ENCODE measurements around the gene TNKS1BP1.

The TNKS1BP1 gene

DNA sequence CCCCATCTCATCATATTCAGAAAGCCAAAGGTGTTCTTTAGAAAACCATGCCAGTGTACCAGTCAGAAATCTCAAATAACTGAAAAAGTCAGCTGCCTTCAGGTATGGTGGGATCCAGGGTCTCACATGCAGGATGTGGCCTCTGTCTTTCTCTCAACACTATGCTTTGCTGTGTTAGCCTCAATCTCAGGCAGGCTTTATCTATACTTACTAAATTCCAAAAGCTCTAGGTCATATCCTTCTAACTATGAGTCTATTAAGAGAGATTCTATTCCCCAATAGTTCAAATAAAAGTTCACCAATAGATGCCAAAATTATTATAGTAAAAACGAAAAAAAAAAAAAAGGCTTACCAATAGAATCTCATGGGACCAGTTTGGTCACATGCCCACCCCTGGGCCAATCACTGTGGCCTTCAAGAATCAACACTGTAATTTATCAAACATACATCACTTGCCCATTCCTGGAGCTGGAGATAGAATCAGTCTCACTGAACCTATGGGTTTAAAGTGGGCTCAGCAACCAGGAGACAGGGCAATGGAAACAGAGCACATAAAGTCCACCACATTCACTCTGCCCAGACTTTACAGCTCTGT is 49.8 kb downstream of the TNKS1BP1 start:
- H3K9ac ChIP-seq (ENCODE audit: low read length), result no peak overlapping the region
- H3K4me1 ChIP-seq (ENCODE audit: control insufficient read depth, insufficient read depth, low read length), result peaks cover 15% of the 10 kb centered on the region
- H3K4me3 ChIP-seq (ENCODE audit: low read length), result no peak overlapping the region
- no peaks in the 10 kb centered on the region for H3K9me3 ChIP-seq (ENCODE audit: control insufficient read depth, low read length)
- H3K27me3 ChIP-seq (ENCODE audit: control insufficient read depth, insufficient read depth, low read length), result no peaks in the 10 kb centered on the region
- no peaks in the 10 kb centered on the region for H3K36me3 ChIP-seq (ENCODE audit: control insufficient read depth, insufficient read depth, low read length)

- Histone ChIP-seq H3K4me3 (ENCODE audit: low read length) (no peak overlapping the region), H3K9ac (ENCODE audit: low read length) (no peak overlapping the region), H3K36me3 (ENCODE audit: control insufficient read depth, insufficient read depth, low read length) (no peaks in the 10 kb centered on the region), H3K27me3 (ENCODE audit: control insufficient read depth, insufficient read depth, low read length) (no peaks in the 10 kb centered on the region), H3K9me3 (ENCODE audit: control insufficient read depth, low read length) (no peaks in the 10 kb centered on the region), H3K4me1 (ENCODE audit: control insufficient read depth, insufficient read depth, low read length) (peaks cover 15% of the 10 kb centered on the region)
Measured at GRCh38 chr11:57273448-57274058, 51.2 kb downstream of the TNKS1BP1 start.

DNA sequence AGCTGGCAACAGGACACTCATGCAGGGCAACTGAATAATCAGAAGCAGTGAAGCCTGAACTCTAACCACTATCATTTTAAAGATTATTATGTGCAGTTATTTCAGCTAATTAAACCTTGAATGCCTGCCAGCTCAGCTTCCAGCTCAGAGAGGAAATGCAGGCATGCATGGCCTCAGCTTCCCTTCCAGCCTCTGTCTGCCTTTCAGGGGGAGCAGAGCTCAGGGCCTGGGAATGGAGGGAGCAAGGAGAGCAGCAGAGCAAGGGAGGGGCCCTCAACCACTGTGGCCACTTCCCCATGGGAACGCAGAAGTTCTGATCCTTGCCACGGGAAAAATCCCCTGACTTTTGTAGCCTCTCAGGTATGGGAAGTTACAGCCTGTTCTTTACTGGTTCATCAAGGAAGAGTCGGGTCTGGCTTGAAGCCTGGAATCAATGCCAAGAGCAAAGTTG is 55.2 kb downstream of the TNKS1BP1 start:
- Histone ChIP-seq H3K9ac (ENCODE audit: low read length) (no peak overlapping the region), H3K4me3 (ENCODE audit: low read length) (no peak overlapping the region), H3K27me3 (ENCODE audit: control insufficient read depth, insufficient read depth, low read length) (no peaks in the 10 kb centered on the region), H3K36me3 (ENCODE audit: control insufficient read depth, insufficient read depth, low read length) (no peaks in the 10 kb centered on the region), H3K4me1 (ENCODE audit: control insufficient read depth, insufficient read depth, low read length) (no peaks in the 10 kb centered on the region), H3K9me3 (ENCODE audit: control insufficient read depth, low read length) (no peaks in the 10 kb centered on the region)

DNA sequence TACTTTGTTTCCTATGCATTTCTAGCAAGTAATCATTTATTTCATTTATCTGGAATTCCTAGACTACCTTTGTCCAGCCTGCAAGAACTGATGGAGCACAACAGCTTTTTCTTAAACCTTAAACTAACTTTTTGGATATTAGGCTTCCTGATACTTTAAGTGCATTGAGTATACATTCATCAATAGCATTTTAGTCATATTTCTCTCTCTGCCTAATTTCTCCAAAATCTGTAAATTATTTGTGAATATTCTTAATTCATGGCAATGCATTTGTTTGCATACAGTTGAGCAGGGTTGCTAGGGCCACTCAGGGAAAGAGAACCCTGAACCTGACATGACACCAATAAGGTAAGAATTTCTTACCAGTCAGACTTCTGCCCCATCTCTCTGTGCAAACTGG is 58.6 kb downstream of the TNKS1BP1 start:
- Histone ChIP-seq H3K9ac (ENCODE audit: low read length) (no peak overlapping the region), H3K4me1 (ENCODE audit: control insufficient read depth, insufficient read depth, low read length) (no peaks in the 10 kb centered on the region), H3K36me3 (ENCODE audit: control insufficient read depth, insufficient read depth, low read length) (no peaks in the 10 kb centered on the region), H3K9me3 (ENCODE audit: control insufficient read depth, low read length) (no peaks in the 10 kb centered on the region), H3K27me3 (ENCODE audit: control insufficient read depth, insufficient read depth, low read length) (no peaks in the 10 kb centered on the region), H3K4me3 (ENCODE audit: low read length) (no peak overlapping the region)

- no peak overlapping the region for H3K9ac ChIP-seq (ENCODE audit: low read length)
- no peaks in the 10 kb centered on the region for H3K9me3 ChIP-seq (ENCODE audit: control insufficient read depth, low read length)
- no peaks in the 10 kb centered on the region for H3K36me3 ChIP-seq (ENCODE audit: control insufficient read depth, insufficient read depth, low read length)
- H3K27me3 ChIP-seq (ENCODE audit: control insufficient read depth, insufficient read depth, low read length), result no peaks in the 10 kb centered on the region
- H3K4me1 ChIP-seq (ENCODE audit: control insufficient read depth, insufficient read depth, low read length), result no peaks in the 10 kb centered on the region
- no peak overlapping the region for H3K4me3 ChIP-seq (ENCODE audit: low read length)
Measured at GRCh38 chr11:57263351-57263750, 61.4 kb downstream of the TNKS1BP1 start.

DNA sequence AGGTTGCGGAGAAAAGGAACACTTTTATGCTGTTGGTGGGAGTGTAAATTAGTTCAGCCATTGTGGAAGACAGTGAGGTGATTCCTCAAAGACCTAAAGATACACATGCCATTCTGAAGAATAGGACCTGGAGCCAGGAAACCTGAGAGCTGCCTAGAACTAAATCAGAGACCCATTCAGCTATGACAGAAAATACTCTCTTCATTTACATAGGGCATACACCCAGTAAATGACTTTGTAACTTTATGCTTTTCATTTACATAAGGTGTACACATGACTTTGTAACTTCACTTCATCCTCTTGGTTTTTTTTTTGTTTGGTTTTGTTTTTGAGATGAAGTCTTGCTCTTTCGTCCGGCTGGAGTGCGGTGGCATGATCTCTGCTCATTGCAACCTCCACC is 62.6 kb downstream of the TNKS1BP1 start:
- no peak overlapping the region for H3K4me3 ChIP-seq (ENCODE audit: low read length)
- H3K36me3 ChIP-seq (ENCODE audit: control insufficient read depth, insufficient read depth, low read length), result no peaks in the 10 kb centered on the region
- no peak overlapping the region for H3K9ac ChIP-seq (ENCODE audit: low read length)
- H3K27me3 ChIP-seq (ENCODE audit: control insufficient read depth, insufficient read depth, low read length), result no peaks in the 10 kb centered on the region
- no peaks in the 10 kb centered on the region for H3K9me3 ChIP-seq (ENCODE audit: control insufficient read depth, low read length)
- H3K4me1 ChIP-seq (ENCODE audit: control insufficient read depth, insufficient read depth, low read length), result no peaks in the 10 kb centered on the region

DNA sequence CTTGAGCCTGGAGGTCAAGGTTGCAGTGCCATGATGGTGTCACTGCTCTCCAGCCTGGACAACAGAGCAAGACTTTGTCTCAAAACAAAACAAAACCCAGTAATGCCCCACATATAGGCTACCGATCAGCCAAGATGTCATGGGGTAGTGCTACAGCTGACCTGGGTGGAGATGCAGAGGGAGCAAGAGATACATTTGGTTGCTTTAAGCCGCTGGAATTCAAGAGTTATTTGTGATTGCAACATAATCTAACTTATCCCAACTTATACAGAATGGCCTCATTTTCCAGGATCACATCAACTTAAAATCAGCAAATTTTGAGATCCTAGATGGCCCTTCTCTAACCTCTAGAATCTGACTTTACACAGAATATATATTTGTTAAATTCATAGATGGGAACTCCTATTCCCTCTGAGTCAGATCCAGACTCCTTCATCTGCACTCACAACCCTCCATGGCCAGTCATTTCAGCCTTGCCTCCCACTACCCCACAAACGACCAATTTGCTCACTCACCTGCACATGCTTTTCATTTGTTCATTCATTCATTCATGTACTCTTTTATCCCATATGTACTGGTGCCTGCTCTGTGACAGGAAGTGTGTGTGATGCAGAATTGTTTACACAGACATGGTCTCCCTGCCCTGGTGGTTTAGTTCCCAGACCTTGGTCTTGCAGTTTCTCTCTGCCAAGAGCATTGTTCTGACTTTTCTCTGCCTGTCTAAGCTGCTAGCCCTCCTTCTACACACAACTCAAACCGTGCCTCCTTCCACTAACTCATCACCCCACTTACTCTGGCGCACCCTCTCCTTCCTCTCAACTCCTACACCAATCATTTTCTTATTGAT is 63.6 kb downstream of the TNKS1BP1 start:
- H3K27me3 ChIP-seq (ENCODE audit: control insufficient read depth, insufficient read depth, low read length), result no peaks in the 10 kb centered on the region
- no peak overlapping the region for H3K4me3 ChIP-seq (ENCODE audit: low read length)
- H3K9ac ChIP-seq (ENCODE audit: low read length), result no peak overlapping the region
- H3K4me1 ChIP-seq (ENCODE audit: control insufficient read depth, insufficient read depth, low read length), result no peaks in the 10 kb centered on the region
- no peaks in the 10 kb centered on the region for H3K9me3 ChIP-seq (ENCODE audit: control insufficient read depth, low read length)
- H3K36me3 ChIP-seq (ENCODE audit: control insufficient read depth, insufficient read depth, low read length), result no peaks in the 10 kb centered on the region

DNA sequence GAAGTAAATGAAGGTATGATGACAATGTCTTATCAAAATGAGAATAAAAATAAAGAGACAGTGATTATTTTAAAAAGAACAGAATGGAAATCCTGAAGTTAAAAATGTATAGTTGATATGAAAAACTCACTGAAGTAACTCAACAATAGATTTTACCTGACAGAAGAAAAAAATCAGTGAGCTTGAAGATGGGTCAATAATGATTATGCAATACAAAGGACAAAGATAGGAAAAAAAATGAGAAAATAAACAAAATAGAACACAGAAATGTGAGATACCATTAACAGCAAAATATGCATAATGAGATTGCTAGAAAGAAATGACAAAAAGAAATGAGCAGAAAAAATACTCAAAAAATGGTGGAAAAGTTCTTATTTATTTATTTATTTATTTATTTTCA is 68.6 kb downstream of the TNKS1BP1 start:
- H3K4me3 ChIP-seq (ENCODE audit: low read length), result no peak overlapping the region
- H3K4me1 ChIP-seq (ENCODE audit: control insufficient read depth, insufficient read depth, low read length), result no peaks in the 10 kb centered on the region
- no peaks in the 10 kb centered on the region for H3K36me3 ChIP-seq (ENCODE audit: control insufficient read depth, insufficient read depth, low read length)
- no peaks in the 10 kb centered on the region for H3K9me3 ChIP-seq (ENCODE audit: control insufficient read depth, low read length)
- H3K9ac ChIP-seq (ENCODE audit: low read length), result no peak overlapping the region
- H3K27me3 ChIP-seq (ENCODE audit: control insufficient read depth, insufficient read depth, low read length), result no peaks in the 10 kb centered on the region

GRCh38 chr11:57255618-57256017 is 69.1 kb downstream of the TNKS1BP1 start:
- no peaks in the 10 kb centered on the region for H3K27me3 ChIP-seq (ENCODE audit: control insufficient read depth, insufficient read depth, low read length)
- no peaks in the 10 kb centered on the region for H3K36me3 ChIP-seq (ENCODE audit: control insufficient read depth, insufficient read depth, low read length)
- no peak overlapping the region for H3K4me3 ChIP-seq (ENCODE audit: low read length)
- no peak overlapping the region for H3K9ac ChIP-seq (ENCODE audit: low read length)
- no peaks in the 10 kb centered on the region for H3K4me1 ChIP-seq (ENCODE audit: control insufficient read depth, insufficient read depth, low read length)
- no peaks in the 10 kb centered on the region for H3K9me3 ChIP-seq (ENCODE audit: control insufficient read depth, low read length)

GRCh38 chr11:57254631-57255030 is 70.1 kb downstream of the TNKS1BP1 start:
- Histone ChIP-seq H3K9me3 (ENCODE audit: control insufficient read depth, low read length) (no peaks in the 10 kb centered on the region), H3K36me3 (ENCODE audit: control insufficient read depth, insufficient read depth, low read length) (no peaks in the 10 kb centered on the region), H3K4me3 (ENCODE audit: low read length) (no peak overlapping the region), H3K27me3 (ENCODE audit: control insufficient read depth, insufficient read depth, low read length) (no peaks in the 10 kb centered on the region), H3K4me1 (ENCODE audit: control insufficient read depth, insufficient read depth, low read length) (no peaks in the 10 kb centered on the region), H3K9ac (ENCODE audit: low read length) (no peak overlapping the region)

GRCh38 chr11:57251491-57252104 is 73.2 kb downstream of the TNKS1BP1 start:
- H3K4me1 ChIP-seq (ENCODE audit: control insufficient read depth, insufficient read depth, low read length), result no peaks in the 10 kb centered on the region
- H3K4me3 ChIP-seq (ENCODE audit: low read length), result no peak overlapping the region
- H3K9ac ChIP-seq (ENCODE audit: low read length), result no peak overlapping the region
- H3K9me3 ChIP-seq (ENCODE audit: control insufficient read depth, low read length), result no peaks in the 10 kb centered on the region
- no peaks in the 10 kb centered on the region for H3K36me3 ChIP-seq (ENCODE audit: control insufficient read depth, insufficient read depth, low read length)
- no peaks in the 10 kb centered on the region for H3K27me3 ChIP-seq (ENCODE audit: control insufficient read depth, insufficient read depth, low read length)

GRCh38 chr11:57251037-57251436 is 73.7 kb downstream of the TNKS1BP1 start:
- H3K4me1 ChIP-seq (ENCODE audit: control insufficient read depth, insufficient read depth, low read length), result no peaks in the 10 kb centered on the region
- no peaks in the 10 kb centered on the region for H3K36me3 ChIP-seq (ENCODE audit: control insufficient read depth, insufficient read depth, low read length)
- H3K4me3 ChIP-seq (ENCODE audit: low read length), result no peak overlapping the region
- no peaks in the 10 kb centered on the region for H3K27me3 ChIP-seq (ENCODE audit: control insufficient read depth, insufficient read depth, low read length)
- H3K9ac ChIP-seq (ENCODE audit: low read length), result no peak overlapping the region
- no peaks in the 10 kb centered on the region for H3K9me3 ChIP-seq (ENCODE audit: control insufficient read depth, low read length)

All from mucosa of stomach (tissue), 1 donor.